OCI-LY1 (cell line): Measurements from ENCODE around the gene MAST3.

Experiments used
- H2AFZ ChIP-seq: fragments of 200-600 bp; sonication (generic), shearing (Covaris generic); 2 replicates; pipeline ENCODE4 v1.6.0; 2014; ENCODE audit warnings: antibody characterized with exemption, mild to moderate bottlenecking, low read length
- H3F3A ChIP-seq: fragments of 200-600 bp; sonication (generic), shearing (Covaris generic); 2 replicates; pipeline ENCODE4 v1.6.0; 2014; ENCODE audit warnings: mild to moderate bottlenecking, antibody characterized with exemption, low read length, moderate library complexity; ENCODE audit not compliant: insufficient read depth
- H3K27ac ChIP-seq: fragments of 200-600 bp; sonication (generic); 2 replicates; pipeline ENCODE4 v1.5.1; 2014; ENCODE audit warnings: low read length, mixed run types, mild to moderate bottlenecking, low read depth; ENCODE audit not compliant: poor library complexity, severe bottlenecking
- H3K27me3 ChIP-seq: fragments of 200-600 bp; sonication (generic); 2 replicates; pipeline ENCODE4 v1.6.0; 2014; ENCODE audit warnings: antibody characterized with exemption, mild to moderate bottlenecking, low read length, moderate library complexity; ENCODE audit not compliant: insufficient read depth
- H3K36me3 ChIP-seq: fragments of 200-600 bp; sonication (generic); 2 replicates; pipeline ENCODE4 v1.6.1; 2014; ENCODE audit warnings: mild to moderate bottlenecking, antibody characterized with exemption, low read length, moderate library complexity, mixed read lengths; ENCODE audit not compliant: insufficient read depth
- H3K4me1 ChIP-seq: fragments of 200-600 bp; sonication (generic); 2 replicates; pipeline ENCODE4 v1.5.1; 2014; ENCODE audit warnings: mild to moderate bottlenecking, low read length, moderate library complexity; ENCODE audit not compliant: insufficient read depth, severe bottlenecking
- H3K4me2 ChIP-seq: fragments of 200-600 bp; sonication (generic), shearing (Covaris generic); 2 replicates; pipeline ENCODE4 v1.6.1; 2014; ENCODE audit warnings: low read length
- H3K4me3 ChIP-seq: fragments of 200-600 bp; sonication (generic); 2 replicates; pipeline ENCODE4 v1.5.1; 2014; ENCODE audit warnings: low read length, low read depth, mild to moderate bottlenecking, mixed read lengths; ENCODE audit not compliant: poor library complexity, severe bottlenecking
- H3K79me2 ChIP-seq: fragments of 200-600 bp; shearing (Covaris generic); 2 replicates; pipeline ENCODE4 v1.6.1; 2016; ENCODE audit warnings: mixed run types, low read length, mixed read lengths; ENCODE audit not compliant: insufficient read depth
- H3K9ac ChIP-seq: fragments of 200-600 bp; sonication (generic), shearing (Covaris generic); 2 replicates; pipeline ENCODE4 v1.6.1; 2014; ENCODE audit warnings: mild to moderate bottlenecking, low read length, mixed read lengths
- H3K9me2 ChIP-seq: fragments of 200-600 bp; sonication (generic), shearing (Covaris generic); 2 replicates; pipeline ENCODE4 v1.6.1; 2014; ENCODE audit warnings: low read depth, mild to moderate bottlenecking, low read length, mixed read lengths
- H3K9me3 ChIP-seq: fragments of 200-600 bp; shearing (Covaris generic); 2 replicates; pipeline ENCODE4 v1.6.1; 2014; ENCODE audit warnings: low read length, mixed read lengths
- H4K20me1 ChIP-seq: fragments of 200-600 bp; sonication (generic), shearing (Covaris generic); 2 replicates; pipeline ENCODE4 v1.6.0; 2016; ENCODE audit warnings: mild to moderate bottlenecking, low read length; ENCODE audit not compliant: insufficient read depth
- CTCF ChIP-seq: fragments of 200-600 bp; sonication (generic), shearing (Covaris generic); IDR thresholded peaks from 2 replicates; pipeline ENCODE4 v1.5.1; 2017; ENCODE audit warnings: mild to moderate bottlenecking, antibody characterized with exemption, low read length, moderate library complexity, mixed read lengths
- EZH2 ChIP-seq: fragments of 200-600 bp; sonication (generic), shearing (Covaris generic); IDR thresholded peaks from 2 replicates; pipeline ENCODE4 v1.8.0; 2017; ENCODE audit warnings: borderline replicate concordance, mixed run types, mild to moderate bottlenecking, antibody characterized with exemption, low read length, moderate library complexity, mixed read lengths

MAST3 gene

GRCh38 chr19:18190278-18190677 lies 92.7 kb downstream of the MAST3 start:
- Histone ChIP-seq H3K4me3 (no peak overlapping the region), H3K27me3 (no peaks in the 10 kb centered on the region), H3K79me2 (no peaks in the 10 kb centered on the region), H3K4me2 (no peak overlapping the region), H3K9me2 (no peaks in the 10 kb centered on the region), H3K36me3 (no peaks in the 10 kb centered on the region), H4K20me1 (no peaks in the 10 kb centered on the region), H3K27ac (no peak overlapping the region), H3K9ac (no peak overlapping the region), H3K9me3 (no peaks in the 10 kb centered on the region), H3K4me1 (peaks cover 31% of the 10 kb centered on the region), H2AFZ (no peak overlapping the region), H3F3A (peaks cover 11% of the 10 kb centered on the region; the same call in 1 of the 2 replicates)
- TF ChIP-seq CTCF (no peak), EZH2 (no peak)

- TF ChIP-seq EZH2 (no peak), CTCF (no peak; the same call in 1 of the 2 replicates)
- Histone ChIP-seq H2AFZ (no peak overlapping the region), H3F3A (peaks cover 11% of the 10 kb centered on the region; the same call in 1 of the 2 replicates), H3K79me2 (no peaks in the 10 kb centered on the region), H3K4me2 (peak overlapping the region; percentile 84), H3K36me3 (peaks cover 9% of the 10 kb centered on the region; the same call in 1 of the 2 replicates), H3K9ac (peak overlapping the region; percentile 66; the same call in 1 of the 2 replicates), H3K4me1 (peaks cover 38% of the 10 kb centered on the region), H3K9me2 (no peaks in the 10 kb centered on the region), H4K20me1 (no peaks in the 10 kb centered on the region), H3K9me3 (no peaks in the 10 kb centered on the region), H3K4me3 (peak overlapping the region; percentile 66), H3K27me3 (no peaks in the 10 kb centered on the region), H3K27ac (peak overlapping the region; percentile 89)
Observed at GRCh38 chr19:18191640-18192062, 94.1 kb downstream of the MAST3 start.

- TF ChIP-seq CTCF: no peak
- no peak for TF ChIP-seq EZH2
- Histone ChIP-seq H3F3A (peaks cover 11% of the 10 kb centered on the region; the same call in 1 of the 2 replicates), H3K4me2 (peak within 1 kb of the TSS; percentile 87), H3K9ac (peak within 1 kb of the TSS; percentile 68), H3K4me3 (peak within 1 kb of the TSS; percentile 69), H3K79me2 (no peaks in the 10 kb centered on the region), H3K27me3 (no peaks in the 10 kb centered on the region), H3K9me2 (no peaks in the 10 kb centered on the region), H3K27ac (peak within 1 kb of the TSS; percentile 89), H3K9me3 (no peaks in the 10 kb centered on the region), H3K4me1 (peaks cover 38% of the 10 kb centered on the region), H2AFZ (no peak within 1 kb of the TSS), H4K20me1 (no peaks in the 10 kb centered on the region), H3K36me3 (peaks cover 20% of the 10 kb centered on the region; the same call in 1 of the 2 replicates)
Observed at GRCh38 chr19:18192673-18193387, 95.3 kb downstream of the MAST3 start, which contains the start of gene MPV17L2. Gene MPV17L2, plus strand, starts transcription at chr19:18193218. Its CDS starts 64 bp downstream, at chr19:18193282.
